ENCODE measurements around the gene SPDEF. TPM values are rescaled to one million over a fixed set of nuclear protein-coding genes. Genes with fewer than 3 reads are reported as not detected.

Gene SPDEF
- total RNA-seq, 2 experiments from 2014 or later: 0.34 to 0.54 TPM

DNA sequence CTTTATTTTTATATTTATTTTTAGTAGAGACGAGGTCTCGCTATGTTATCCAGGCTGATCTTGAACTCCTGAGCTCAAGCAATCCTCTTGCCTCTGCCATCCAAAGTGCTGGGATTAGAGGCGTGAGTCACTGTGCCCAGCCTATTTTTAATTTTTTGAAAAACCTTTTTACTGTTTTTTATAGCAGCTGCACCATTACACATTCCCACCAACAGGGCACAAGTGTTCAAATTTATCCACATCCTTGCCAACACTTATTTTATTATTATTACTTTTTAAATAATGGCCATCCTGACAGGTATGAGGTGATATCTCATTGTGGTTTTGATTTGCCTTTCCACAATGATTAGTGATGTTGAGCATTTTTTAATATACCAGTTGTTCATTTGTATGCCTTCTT lies 47.7 kb downstream of the SPDEF start:
- POLR2A ChIA-PET: no interaction called here
- H3K36me3 ChIP-seq (ENCODE audit: insufficient read depth, low read length): peaks cover 20% of the 10 kb centered on the region
- no peak overlapping the region for H3K4me2 ChIP-seq (ENCODE audit: low read length)
- no peak for DNase-seq (ENCODE audit: low spot score)
- H2AFZ ChIP-seq (ENCODE audit: low read length): no peak overlapping the region
- peaks cover 13% of the 10 kb centered on the region for H3K9me3 ChIP-seq (ENCODE audit: low read length)
- no peak overlapping the region for H3K4me3 ChIP-seq (ENCODE audit: low read depth, low read length, poor library complexity, severe bottlenecking)
- CTCF ChIA-PET (ENCODE audit: unreplicated experiment): no interaction called here
- H3K79me2 ChIP-seq (ENCODE audit: insufficient read depth, low read depth, low read length): peaks cover 47% of the 10 kb centered on the region
- peaks cover 22% of the 10 kb centered on the region for H3K4me1 ChIP-seq (ENCODE audit: insufficient read depth, low read length, poor library complexity, severe bottlenecking)
- H3K27ac ChIP-seq (ENCODE audit: low read depth, low read length, poor library complexity, severe bottlenecking): no peak overlapping the region
- intact Hi-C loops (cut with micrococcal nuclease; ENCODE audit: unreplicated experiment): no loop called here
- no peaks in the 10 kb centered on the region for H4K20me1 ChIP-seq (ENCODE audit: insufficient read depth, low read length)
- TF ChIP-seq EZH2phosphoT487 (IDR thresholded peaks at IDR 0.05; ENCODE audit: borderline replicate concordance, low read depth, low read length): no peak
- TF ChIP-seq, protein P1, sequence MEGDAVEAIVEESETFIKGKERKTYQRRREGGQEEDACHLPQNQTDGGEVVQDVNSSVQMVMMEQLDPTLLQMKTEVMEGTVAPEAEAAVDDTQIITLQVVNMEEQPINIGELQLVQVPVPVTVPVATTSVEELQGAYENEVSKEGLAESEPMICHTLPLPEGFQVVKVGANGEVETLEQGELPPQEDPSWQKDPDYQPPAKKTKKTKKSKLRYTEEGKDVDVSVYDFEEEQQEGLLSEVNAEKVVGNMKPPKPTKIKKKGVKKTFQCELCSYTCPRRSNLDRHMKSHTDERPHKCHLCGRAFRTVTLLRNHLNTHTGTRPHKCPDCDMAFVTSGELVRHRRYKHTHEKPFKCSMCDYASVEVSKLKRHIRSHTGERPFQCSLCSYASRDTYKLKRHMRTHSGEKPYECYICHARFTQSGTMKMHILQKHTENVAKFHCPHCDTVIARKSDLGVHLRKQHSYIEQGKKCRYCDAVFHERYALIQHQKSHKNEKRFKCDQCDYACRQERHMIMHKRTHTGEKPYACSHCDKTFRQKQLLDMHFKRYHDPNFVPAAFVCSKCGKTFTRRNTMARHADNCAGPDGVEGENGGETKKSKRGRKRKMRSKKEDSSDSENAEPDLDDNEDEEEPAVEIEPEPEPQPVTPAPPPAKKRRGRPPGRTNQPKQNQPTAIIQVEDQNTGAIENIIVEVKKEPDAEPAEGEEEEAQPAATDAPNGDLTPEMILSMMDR (conservative IDR thresholded peaks at IDR 0.05; ENCODE audit: low read length): no peak
- no TSS peak for BruUV-seq (replicated peaks)
- no peaks in the 10 kb centered on the region for H3K9me2 ChIP-seq (ENCODE audit: insufficient read depth, low read length)

DNA sequence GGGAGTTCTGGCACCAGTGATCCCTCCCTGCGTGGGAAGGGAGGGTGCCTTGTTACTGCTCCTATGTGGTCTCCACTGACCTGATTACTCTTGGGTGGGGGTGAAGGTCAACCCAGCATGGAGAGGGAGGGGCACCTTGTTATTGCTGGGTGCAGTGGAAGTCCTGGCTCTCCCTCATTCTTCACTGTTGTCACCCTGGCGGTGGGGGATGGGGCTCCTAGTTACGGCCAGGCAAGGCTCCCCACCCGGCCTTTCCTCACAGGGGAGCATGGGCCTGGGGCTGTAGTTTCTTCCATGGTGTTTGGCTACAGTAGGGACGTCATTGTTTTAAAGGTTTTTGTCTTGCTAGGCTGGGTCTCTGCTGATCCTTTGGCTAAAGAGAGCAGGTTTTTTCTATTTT lies 49.4 kb downstream of the SPDEF start:
- no peak overlapping the region for H2AFZ ChIP-seq (ENCODE audit: low read length)
- no peak for TF ChIP-seq EZH2phosphoT487 (IDR thresholded peaks at IDR 0.05; ENCODE audit: borderline replicate concordance, low read depth, low read length)
- TF ChIP-seq, protein P1 (conservative IDR thresholded peaks at IDR 0.05; ENCODE audit: low read length): no peak
- H3K4me1 ChIP-seq (ENCODE audit: insufficient read depth, low read length, poor library complexity, severe bottlenecking): peaks cover 18% of the 10 kb centered on the region
- CTCF ChIA-PET (ENCODE audit: unreplicated experiment): no interaction called here
- peaks cover 13% of the 10 kb centered on the region for H3K9me3 ChIP-seq (ENCODE audit: low read length)
- no peak overlapping the region for H3K4me2 ChIP-seq (ENCODE audit: low read length)
- peaks cover 47% of the 10 kb centered on the region for H3K79me2 ChIP-seq (ENCODE audit: insufficient read depth, low read depth, low read length)
- POLR2A ChIA-PET: interaction anchor here (0.6 kb wide), 1 partner anchor 671 kb away, joined by 3 read pairs; no protein-coding TSS in a partner anchor
- no peak overlapping the region for H3K27ac ChIP-seq (ENCODE audit: low read depth, low read length, poor library complexity, severe bottlenecking)
- peaks cover 28% of the 10 kb centered on the region for H3K36me3 ChIP-seq (ENCODE audit: insufficient read depth, low read length)
- H3K9me2 ChIP-seq (ENCODE audit: insufficient read depth, low read length): no peaks in the 10 kb centered on the region
- intact Hi-C loops (cut with micrococcal nuclease; ENCODE audit: unreplicated experiment): no loop called here
- no peaks in the 10 kb centered on the region for H4K20me1 ChIP-seq (ENCODE audit: insufficient read depth, low read length)
- DNase-seq (ENCODE audit: low spot score): no peak
- BruUV-seq (replicated peaks): no TSS peak
- no peak overlapping the region for H3K4me3 ChIP-seq (ENCODE audit: low read depth, low read length, poor library complexity, severe bottlenecking)

DNA sequence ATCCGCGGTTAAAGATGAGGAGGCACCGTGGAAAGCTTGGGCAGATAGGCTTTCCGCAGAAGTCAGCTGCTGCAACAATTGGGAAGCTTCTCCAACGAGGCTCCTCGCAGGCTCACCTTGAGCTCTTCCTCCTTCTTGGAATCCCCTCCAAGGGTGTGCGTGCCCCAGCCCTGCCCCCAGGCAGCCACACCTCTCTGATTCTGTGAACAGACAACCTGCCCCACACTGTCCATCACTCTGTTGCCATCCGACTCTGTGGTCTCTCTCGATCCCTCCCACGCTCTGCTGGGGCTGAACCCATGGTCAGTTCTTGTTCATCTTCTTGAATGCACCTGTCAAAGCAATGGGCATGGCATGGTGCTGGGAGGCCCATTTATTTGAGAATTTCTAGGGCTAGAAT lies 58.7 kb downstream of the SPDEF start:
- Histone ChIP-seq H3K9me3 (ENCODE audit: low read length) (no peaks in the 10 kb centered on the region), H3K9me2 (ENCODE audit: insufficient read depth, low read length) (no peaks in the 10 kb centered on the region), H3K4me1 (ENCODE audit: insufficient read depth, low read length, poor library complexity, severe bottlenecking) (no peaks in the 10 kb centered on the region), H3K79me2 (ENCODE audit: insufficient read depth, low read depth, low read length) (peaks cover 12% of the 10 kb centered on the region; the same call in 1 of the 2 replicates), H3K36me3 (ENCODE audit: insufficient read depth, low read length) (peaks cover 44% of the 10 kb centered on the region), H3K4me2 (ENCODE audit: low read length) (no peak overlapping the region), H4K20me1 (ENCODE audit: insufficient read depth, low read length) (no peaks in the 10 kb centered on the region), H3K4me3 (ENCODE audit: low read depth, low read length, poor library complexity, severe bottlenecking) (no peak overlapping the region), H2AFZ (ENCODE audit: low read length) (no peak overlapping the region), H3K27ac (ENCODE audit: low read depth, low read length, poor library complexity, severe bottlenecking) (no peak overlapping the region)
- intact Hi-C loops (cut with micrococcal nuclease; ENCODE audit: unreplicated experiment): no loop called here
- ChIA-PET CTCF (ENCODE audit: unreplicated experiment) (no interaction called here), POLR2A (no interaction called here)
- DNase-seq (ENCODE audit: low spot score): no peak
- no TSS peak for BruUV-seq (replicated peaks)
- TF ChIP-seq, protein P1 (conservative IDR thresholded peaks at IDR 0.05; ENCODE audit: low read length): no peak
- TF ChIP-seq EZH2phosphoT487 (IDR thresholded peaks at IDR 0.05; ENCODE audit: borderline replicate concordance, low read depth, low read length): no peak
